ENCODE data around the gene PTPRT.

- TF ChIP-seq POLR2A (IDR thresholded peaks at IDR 0.05; ENCODE audit: extremely low read depth, insufficient read length) = no peak
- no peak for TF ChIP-seq CTCF (IDR thresholded peaks at IDR 0.05; ENCODE audit: low read depth, low read length)
- TF ChIP-seq MYC (IDR thresholded peaks at IDR 0.05; ENCODE audit: low read depth, low read length) = no peak
- no peak for TF ChIP-seq MAX (IDR thresholded peaks at IDR 0.05; ENCODE audit: low read depth, low read length)
Measured at GRCh38 chr20:42270539-42270938, 919.2 kb downstream of the PTPRT start.

Measured in NB4 (cell line).